GM06990 (cell line): ENCODE data around the gene NR4A1.

Source experiments
- DNase-seq: peaks from one replicate; pipeline ENCODE4 v3.0.0-alpha.2; 2011; ENCODE audit not compliant: insufficient read length; ENCODE audit errors: extremely low read depth
- H3K27me3 ChIP-seq: replicated peaks from 2 replicates; pipeline ENCODE4 v1.6.0; 2011; ENCODE audit warnings: low read length; ENCODE audit not compliant: control insufficient read depth, insufficient read depth
- H3K36me3 ChIP-seq: 2 replicates; pipeline ENCODE4 v1.5.1; 2011; ENCODE audit warnings: low read length; ENCODE audit not compliant: control insufficient read depth, insufficient read depth
- H3K4me3 ChIP-seq: replicated peaks from 2 replicates; pipeline ENCODE4 v1.5.1; 2011; ENCODE audit warnings: low read depth, mild to moderate bottlenecking, control low read depth, low read length
- TF ChIP-seq, protein P1 (sequence below): IDR thresholded peaks from 2 replicates; pipeline ENCODE4 v1.5.1; 2011; ENCODE audit warnings: low read length, control low read depth, mild to moderate bottlenecking, inconsistent platforms; ENCODE audit not compliant: insufficient read depth, poor library complexity, severe bottlenecking

Gene NR4A1

DNA sequence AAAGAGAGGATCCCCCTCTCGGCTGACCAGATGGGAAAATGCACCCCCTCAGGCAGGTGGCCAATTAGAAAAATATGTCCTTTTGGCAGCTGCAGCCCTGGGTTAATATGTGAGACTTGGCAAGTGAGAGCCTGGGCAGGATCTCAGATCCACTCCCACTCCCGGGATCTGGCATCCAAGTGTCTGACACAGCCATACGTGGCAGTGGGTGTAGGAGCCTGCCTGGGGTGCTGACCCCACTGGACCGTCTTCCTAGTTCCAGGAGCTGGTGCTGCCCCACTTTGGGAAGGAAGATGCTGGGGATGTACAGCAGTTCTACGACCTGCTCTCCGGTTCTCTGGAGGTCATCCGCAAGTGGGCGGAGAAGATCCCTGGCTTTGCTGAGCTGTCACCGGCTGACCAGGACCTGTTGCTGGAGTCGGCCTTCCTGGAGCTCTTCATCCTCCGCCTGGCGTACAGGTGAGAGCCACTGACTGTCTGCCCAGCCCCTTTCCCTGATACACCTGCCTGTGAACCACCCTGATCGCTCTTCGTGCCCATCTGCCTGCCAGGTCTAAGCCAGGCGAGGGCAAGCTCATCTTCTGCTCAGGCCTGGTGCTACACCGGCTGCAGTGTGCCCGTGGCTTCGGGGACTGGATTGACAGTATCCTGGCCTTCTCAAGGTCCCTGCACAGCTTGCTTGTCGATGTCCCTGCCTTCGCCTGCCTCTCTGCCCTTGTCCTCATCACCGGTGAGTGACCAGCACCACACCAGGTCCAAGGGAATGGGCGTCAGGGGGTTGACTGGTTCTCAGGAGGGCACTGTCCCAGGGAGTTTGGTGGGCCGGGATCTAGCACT, 5.8 kb downstream of the NR4A1 start:
- Histone ChIP-seq H3K36me3 (no peaks in the 10 kb centered on the region), H3K27me3 (no peaks in the 10 kb centered on the region), H3K4me3 (no peak overlapping the region)
- TF ChIP-seq, protein P1, sequence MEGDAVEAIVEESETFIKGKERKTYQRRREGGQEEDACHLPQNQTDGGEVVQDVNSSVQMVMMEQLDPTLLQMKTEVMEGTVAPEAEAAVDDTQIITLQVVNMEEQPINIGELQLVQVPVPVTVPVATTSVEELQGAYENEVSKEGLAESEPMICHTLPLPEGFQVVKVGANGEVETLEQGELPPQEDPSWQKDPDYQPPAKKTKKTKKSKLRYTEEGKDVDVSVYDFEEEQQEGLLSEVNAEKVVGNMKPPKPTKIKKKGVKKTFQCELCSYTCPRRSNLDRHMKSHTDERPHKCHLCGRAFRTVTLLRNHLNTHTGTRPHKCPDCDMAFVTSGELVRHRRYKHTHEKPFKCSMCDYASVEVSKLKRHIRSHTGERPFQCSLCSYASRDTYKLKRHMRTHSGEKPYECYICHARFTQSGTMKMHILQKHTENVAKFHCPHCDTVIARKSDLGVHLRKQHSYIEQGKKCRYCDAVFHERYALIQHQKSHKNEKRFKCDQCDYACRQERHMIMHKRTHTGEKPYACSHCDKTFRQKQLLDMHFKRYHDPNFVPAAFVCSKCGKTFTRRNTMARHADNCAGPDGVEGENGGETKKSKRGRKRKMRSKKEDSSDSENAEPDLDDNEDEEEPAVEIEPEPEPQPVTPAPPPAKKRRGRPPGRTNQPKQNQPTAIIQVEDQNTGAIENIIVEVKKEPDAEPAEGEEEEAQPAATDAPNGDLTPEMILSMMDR: no peak
- DNase-seq: no peak

DNA sequence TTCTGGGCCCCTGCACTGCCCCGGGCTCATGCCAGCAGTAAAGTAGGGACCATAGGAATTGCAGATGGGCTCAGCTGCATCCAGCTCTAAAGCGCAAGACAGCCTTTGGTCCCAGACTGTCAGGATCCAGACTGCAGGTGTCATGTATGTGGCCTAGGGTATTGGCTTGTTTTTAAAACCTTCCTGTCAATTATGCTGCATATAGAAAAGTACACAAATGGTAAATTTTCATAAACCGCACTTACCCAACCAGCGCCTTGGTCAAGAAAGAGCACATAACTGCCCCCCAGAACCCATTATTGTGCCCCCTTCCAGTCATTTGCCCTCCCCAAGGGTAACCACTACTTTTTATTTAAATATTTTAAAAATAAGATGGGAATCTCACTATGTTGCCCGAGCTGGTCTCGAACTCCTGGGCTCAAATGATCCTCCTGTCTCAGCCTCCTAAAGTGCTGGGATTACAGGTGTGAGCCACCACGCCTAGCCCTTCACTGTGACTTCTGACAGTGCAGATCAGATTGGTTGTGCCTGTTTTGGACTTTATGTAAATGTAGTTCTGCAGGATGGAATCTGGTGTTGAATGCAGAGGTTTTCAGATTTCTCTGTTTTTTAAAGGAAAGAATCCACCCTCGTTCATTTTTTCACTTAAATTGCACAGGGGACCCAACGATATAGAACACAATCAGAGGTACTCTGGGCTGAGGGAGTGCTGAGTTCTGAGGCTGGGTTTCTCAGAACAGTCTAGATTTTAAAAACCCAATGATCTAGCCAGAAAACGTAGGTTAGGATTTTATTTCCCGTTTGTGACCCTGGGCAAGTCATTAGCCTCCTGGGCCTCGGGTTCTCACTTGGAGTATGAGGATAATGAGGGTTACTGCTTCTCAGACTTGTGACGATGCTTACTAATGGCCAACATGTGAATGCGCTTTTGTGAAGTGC, 6.7 kb downstream of the NR4A1 start:
- H3K27me3 ChIP-seq: no peaks in the 10 kb centered on the region
- DNase-seq: no peak
- H3K4me3 ChIP-seq: no peak overlapping the region
- H3K36me3 ChIP-seq: no peaks in the 10 kb centered on the region
- TF ChIP-seq, protein P1: no peak

DNA sequence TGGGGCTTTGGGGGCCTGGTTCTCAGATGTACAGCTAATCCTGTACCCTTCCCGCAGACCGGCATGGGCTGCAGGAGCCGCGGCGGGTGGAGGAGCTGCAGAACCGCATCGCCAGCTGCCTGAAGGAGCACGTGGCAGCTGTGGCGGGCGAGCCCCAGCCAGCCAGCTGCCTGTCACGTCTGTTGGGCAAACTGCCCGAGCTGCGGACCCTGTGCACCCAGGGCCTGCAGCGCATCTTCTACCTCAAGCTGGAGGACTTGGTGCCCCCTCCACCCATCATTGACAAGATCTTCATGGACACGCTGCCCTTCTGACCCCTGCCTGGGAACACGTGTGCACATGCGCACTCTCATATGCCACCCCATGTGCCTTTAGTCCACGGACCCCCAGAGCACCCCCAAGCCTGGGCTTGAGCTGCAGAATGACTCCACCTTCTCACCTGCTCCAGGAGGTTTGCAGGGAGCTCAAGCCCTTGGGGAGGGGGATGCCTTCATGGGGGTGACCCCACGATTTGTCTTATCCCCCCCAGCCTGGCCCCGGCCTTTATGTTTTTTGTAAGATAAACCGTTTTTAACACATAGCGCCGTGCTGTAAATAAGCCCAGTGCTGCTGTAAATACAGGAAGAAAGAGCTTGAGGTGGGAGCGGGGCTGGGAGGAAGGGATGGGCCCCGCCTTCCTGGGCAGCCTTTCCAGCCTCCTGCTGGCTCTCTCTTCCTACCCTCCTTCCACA, 7.6 kb downstream of the NR4A1 start:
- no peak for DNase-seq
- no peaks in the 10 kb centered on the region for H3K27me3 ChIP-seq
- TF ChIP-seq, protein P1: no peak
- H3K36me3 ChIP-seq: no peaks in the 10 kb centered on the region
- no peak overlapping the region for H3K4me3 ChIP-seq

DNA sequence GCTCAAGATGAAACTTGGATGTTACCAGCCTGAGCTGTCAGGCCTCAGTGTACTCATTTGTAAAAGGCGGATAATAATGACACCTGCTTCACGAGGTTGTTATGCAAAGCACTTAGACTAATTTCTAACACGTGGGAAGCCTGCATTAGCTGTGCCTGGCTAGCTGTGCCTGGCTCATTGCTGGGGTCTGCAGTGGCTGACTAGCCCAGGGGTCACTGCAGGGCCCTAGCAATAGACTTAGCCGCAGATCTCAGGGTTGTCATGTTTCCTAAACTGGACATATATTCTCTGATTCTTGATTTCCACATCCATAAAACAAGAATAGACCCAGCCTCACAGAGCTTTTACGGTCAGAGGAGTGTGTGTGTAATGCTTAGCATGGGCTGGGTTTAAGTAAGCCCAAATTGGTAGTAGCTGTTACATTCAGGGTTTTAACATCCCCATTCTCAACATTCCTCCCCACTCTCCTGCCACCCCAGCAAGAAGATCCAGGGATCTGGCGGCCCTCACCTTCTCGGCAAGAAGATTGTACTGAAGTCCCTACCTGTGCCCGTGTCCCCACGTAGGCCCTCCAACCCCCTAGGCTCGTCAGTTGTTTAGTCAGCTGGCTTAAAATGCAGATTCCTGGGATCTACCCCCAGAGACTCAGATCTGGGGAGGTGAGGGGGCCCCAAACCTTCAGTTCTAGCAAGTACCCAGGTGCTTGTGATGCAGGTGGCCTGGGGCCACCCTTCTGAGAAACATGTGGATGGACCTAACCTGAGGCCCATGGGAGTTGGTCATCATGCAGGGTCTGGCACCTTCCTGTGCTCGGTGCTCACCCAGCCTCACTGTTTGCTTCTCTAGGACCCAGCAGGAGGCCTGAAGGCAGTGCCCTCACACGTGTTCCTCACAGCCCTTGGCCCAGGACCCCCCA, 8.6 kb downstream of the NR4A1 start:
- no peaks in the 10 kb centered on the region for H3K36me3 ChIP-seq
- H3K27me3 ChIP-seq: no peaks in the 10 kb centered on the region; the same call in 1 of the 2 replicates
- H3K4me3 ChIP-seq: no peak overlapping the region
- DNase-seq: no peak
- TF ChIP-seq, protein P1: no peak
